MCF 10A (cell line): ENCODE measurements around the gene CACNA2D3. TPM values are rescaled to one million over a fixed set of nuclear protein-coding genes. Genes with fewer than 3 reads are reported as not detected.

ENCODE experiments used
- BruUV-seq: library from RNA; stranded (reverse); fragments of 400-500 nt; replicated peaks from 2 replicates; lab custom pipeline; 2021; lab: Mats Ljungman, UMichigan
- CTCF ChIA-PET: fragments of 300-600 bp; sonication (Branson Sonifier 250); formaldehyde crosslinking; extraction: SDS; loops from one replicate; lab custom pipeline; 2021; ENCODE audit warnings: antibody characterized with exemption, inconsistent platforms; lab: Yijun Ruan, JAX
- POLR2A ChIA-PET: fragments of 300-600, 350-650 bp; sonication (Branson Sonifier 250); formaldehyde crosslinking; extraction: SDS; loops from one replicate; lab custom pipeline; 2020; ENCODE audit warnings: antibody characterized with exemption, inconsistent platforms; lab: Yijun Ruan, JAX
- DNase-seq: peaks from one replicate; pipeline ENCODE4 v3.0.0-alpha.2; 2018; ENCODE audit not compliant: unreplicated experiment
- H3K27ac Mint-ChIP-seq: one replicate; pipeline ENCODE4 v1.8.0; 2022; ENCODE audit warnings: mild to moderate bottlenecking, low read depth, mixed read lengths; ENCODE audit not compliant: unreplicated experiment
- H3K27me3 Mint-ChIP-seq: one replicate; pipeline ENCODE4 v1.8.0; 2022; ENCODE audit warnings: mixed read lengths; ENCODE audit not compliant: insufficient read depth, unreplicated experiment
- H3K36me3 Mint-ChIP-seq: one replicate; pipeline ENCODE4 v1.8.0; 2022; ENCODE audit warnings: mild to moderate bottlenecking, moderate library complexity, mixed read lengths; ENCODE audit not compliant: insufficient read depth, unreplicated experiment
- H3K4me1 Mint-ChIP-seq: one replicate; pipeline ENCODE4 v1.8.0; 2022; ENCODE audit warnings: mixed read lengths; ENCODE audit not compliant: insufficient read depth, unreplicated experiment
- H3K4me3 Mint-ChIP-seq: one replicate; pipeline ENCODE4 v1.8.0; 2022; ENCODE audit warnings: mild to moderate bottlenecking, moderate library complexity, mixed read lengths; ENCODE audit not compliant: unreplicated experiment
- H3K9me3 Mint-ChIP-seq: one replicate; pipeline ENCODE4 v1.8.0; 2022; ENCODE audit warnings: mixed read lengths; ENCODE audit not compliant: unreplicated experiment
- CTCF ChIP-seq: fragments of 200-600 bp; IDR thresholded peaks from one replicate; pipeline ENCODE4 v1.8.0; 2022; ENCODE audit warnings: antibody characterized with exemption, mild to moderate bottlenecking; ENCODE audit not compliant: unreplicated experiment
- intact Hi-C: fragments of 100-400 bp; cut with micrococcal nuclease; formaldehyde crosslinking; loops from 2 replicates; pipeline ENCODE4 v1.14.1; 2022
- total RNA-seq: library from RNA; stranded (reverse); gene quantifications from 2 replicates; pipeline ENCODE4 v1.2.3, GENCODE V29; 2022

CACNA2D3 gene
- total RNA-seq, 1 experiment from 2014 or later, result 2.3 TPM

DNA sequence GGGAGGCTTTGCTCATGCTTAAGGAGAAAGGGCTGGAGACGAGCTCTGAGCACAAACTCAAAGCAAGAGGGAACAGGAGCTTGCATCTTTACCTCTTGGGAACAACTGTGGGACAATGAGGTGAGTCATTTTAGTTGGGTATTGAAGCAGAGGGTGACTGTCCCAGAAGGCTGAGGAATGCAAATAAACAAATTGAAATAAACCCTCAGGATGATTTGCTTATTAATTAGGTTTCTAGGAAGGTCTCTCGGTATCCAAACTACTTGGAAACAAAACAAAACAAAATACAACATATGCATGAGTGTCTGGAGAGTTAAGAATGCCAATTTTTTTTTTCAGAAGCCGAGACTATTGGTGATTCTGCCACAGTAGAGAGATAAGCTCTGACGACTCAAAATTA, 38.4 kb upstream of the CACNA2D3 start:
- CTCF ChIA-PET, result interaction anchor here (1.2 kb wide), 1 partner anchor 18 kb away, joined by 4 read pairs; no protein-coding TSS in a partner anchor
- TF ChIP-seq CTCF, result no peak
- Mint-ChIP-seq H3K27ac (no peak overlapping the region), H3K4me3 (no peak overlapping the region), H3K36me3 (no peaks in the 10 kb centered on the region), H3K27me3 (no peaks in the 10 kb centered on the region), H3K4me1 (no peaks in the 10 kb centered on the region), H3K9me3 (no peaks in the 10 kb centered on the region)
- POLR2A ChIA-PET, result no interaction called here
- intact Hi-C loops, result no loop called here
- no TSS peak for BruUV-seq
- DNase-seq, result no peak

DNA sequence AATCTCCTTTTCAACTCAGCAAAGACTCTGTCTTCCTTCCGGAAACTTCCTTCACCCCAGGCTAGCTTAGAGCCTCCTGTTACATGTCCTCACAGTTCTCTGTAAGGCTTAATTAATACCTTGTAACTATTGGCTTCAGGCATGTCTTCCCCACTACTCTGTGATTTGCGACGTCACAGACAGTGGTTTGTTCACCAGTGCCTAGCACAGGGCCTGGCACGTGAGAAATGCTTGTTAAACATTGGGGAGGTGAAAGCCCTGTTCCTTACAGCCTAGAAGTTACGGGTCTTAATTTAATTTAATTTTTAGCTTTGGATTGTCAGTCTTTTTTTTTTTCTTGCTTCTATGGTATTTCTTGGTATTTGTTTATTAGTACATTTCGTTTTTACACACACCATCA, 36.4 kb upstream of the CACNA2D3 start:
- Mint-ChIP-seq H3K27me3 (no peaks in the 10 kb centered on the region), H3K4me3 (no peak overlapping the region), H3K9me3 (no peaks in the 10 kb centered on the region), H3K27ac (no peak overlapping the region), H3K4me1 (no peaks in the 10 kb centered on the region), H3K36me3 (no peaks in the 10 kb centered on the region)
- intact Hi-C loops, result no loop called here
- TF ChIP-seq CTCF, result no peak
- ChIA-PET CTCF (interaction anchor here (0.6 to 1.6 kb wide), 2 partner anchors 146 to 147 kb away, joined by 3 to 4 read pairs; no protein-coding TSS in a partner anchor), POLR2A (no interaction called here)
- BruUV-seq, result no TSS peak
- DNase-seq, result no peak

DNA sequence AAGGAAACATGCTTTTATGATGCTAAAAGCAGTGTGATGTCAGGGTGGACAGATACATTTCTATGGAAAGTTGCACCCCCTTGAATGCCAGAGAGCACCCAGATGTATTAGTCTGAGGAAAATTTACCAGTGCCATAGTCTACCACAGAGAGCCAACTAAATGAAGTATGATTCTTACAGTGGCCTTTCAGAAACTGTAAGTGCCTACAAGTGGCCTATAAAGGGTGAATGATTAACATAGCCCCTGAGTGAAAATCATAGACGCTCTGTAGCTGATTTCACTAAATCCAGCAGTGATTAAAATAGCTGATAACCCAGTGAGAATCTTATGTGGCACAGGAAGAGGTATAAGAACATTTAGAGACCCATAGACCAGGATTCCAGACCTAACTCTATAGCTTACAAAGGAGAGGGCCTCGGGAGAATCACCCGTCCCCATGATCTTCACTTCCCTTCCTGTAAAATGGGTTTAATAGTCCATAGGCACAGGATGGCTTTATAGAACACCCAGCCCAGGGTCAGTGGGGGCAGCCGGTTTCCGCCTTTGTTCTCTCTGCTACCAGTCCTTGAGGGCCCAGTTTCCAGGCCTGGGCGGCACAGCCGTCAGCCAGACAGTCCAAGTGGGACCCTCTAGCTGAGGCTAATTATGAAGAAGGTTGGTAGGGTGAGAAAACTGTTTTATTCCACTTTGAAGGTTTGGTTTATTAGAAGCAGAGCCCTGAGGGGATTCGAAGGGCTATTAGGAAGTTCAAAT, 35.5 kb upstream of the CACNA2D3 start:
- H3K27ac Mint-ChIP-seq, result no peak overlapping the region
- H3K27me3 Mint-ChIP-seq, result no peaks in the 10 kb centered on the region
- intact Hi-C loops, result no loop called here
- BruUV-seq, result no TSS peak
- no peaks in the 10 kb centered on the region for H3K36me3 Mint-ChIP-seq
- DNase-seq, result no peak
- no peaks in the 10 kb centered on the region for H3K4me1 Mint-ChIP-seq
- TF ChIP-seq CTCF, result no peak
- no peak overlapping the region for H3K4me3 Mint-ChIP-seq
- H3K9me3 Mint-ChIP-seq, result no peaks in the 10 kb centered on the region
- ChIA-PET POLR2A (no interaction called here), CTCF (interaction anchor here (1.6 kb wide), 1 partner anchor 148 kb away, joined by 3 read pairs; no protein-coding TSS in a partner anchor)

- H3K27ac Mint-ChIP-seq, result no peak overlapping the region
- CTCF ChIA-PET, result interaction anchor here (0.7 kb wide), 1 partner anchor 149 kb away, joined by 3 read pairs; no protein-coding TSS in a partner anchor
These were observed 34.6 kb upstream of the CACNA2D3 start for GRCh38 chr3:54087581-54088410.

More at GRCh38 chr3:54087581-54088410, 34.6 kb upstream of the CACNA2D3 start:
- Mint-ChIP-seq H3K4me1 (no peaks in the 10 kb centered on the region), H3K27me3 (no peaks in the 10 kb centered on the region), H3K36me3 (no peaks in the 10 kb centered on the region), H3K9me3 (no peaks in the 10 kb centered on the region), H3K4me3 (no peak overlapping the region)
- TF ChIP-seq CTCF, result no peak
- BruUV-seq, result no TSS peak
- no peak for DNase-seq
- intact Hi-C loops, result no loop called here
- POLR2A ChIA-PET, result no interaction called here
